SW480 (cell line): ENCODE results near the gene BLTP3B.
A peak's percentile ranks its signal among the peaks of the same experiment; 100 is the strongest.

Experiments
- DNase-seq: peaks from one replicate; pipeline ENCODE4 v3.0.0-alpha.2; 2016; ENCODE audit warnings: low spot score

The BLTP3B gene

GRCh38 chr12:100159391-100160104, 16.9 kb upstream of the BLTP3B start:
- no peak for DNase-seq

GRCh38 chr12:100158535-100158934, 15.9 kb upstream of the BLTP3B start:
- DNase-seq: no peak

- DNase-seq: no peak
Measured at GRCh38 chr12:100157427-100157821, 14.8 kb upstream of the BLTP3B start.

- DNase-seq: no peak
Measured at GRCh38 chr12:100156731-100157426, 14.2 kb upstream of the BLTP3B start.

- peak; percentile 62 for DNase-seq
Measured at GRCh38 chr12:100154474-100155247, 12.0 kb upstream of the BLTP3B start.

- no peak for DNase-seq
Measured at GRCh38 chr12:100153131-100153530, 10.5 kb upstream of the BLTP3B start.

- DNase-seq: no peak
Measured at GRCh38 chr12:100151769-100152168, 9.1 kb upstream of the BLTP3B start.

- DNase-seq: no peak
Measured at GRCh38 chr12:100146252-100146651, 3.6 kb upstream of the BLTP3B start.

GRCh38 chr12:100145643-100146042, 3.0 kb upstream of the BLTP3B start:
- DNase-seq: no peak

GRCh38 chr12:100141998-100142850, 450 bp downstream of the BLTP3B start:
- DNase-seq: peak; percentile 59

GRCh38 chr12:100141666-100141997, 1.0 kb downstream of the BLTP3B start:
- no peak for DNase-seq

- DNase-seq: no peak
Measured at GRCh38 chr12:100138803-100139098, 3.9 kb downstream of the BLTP3B start.

GRCh38 chr12:100138048-100138802, 4.4 kb downstream of the BLTP3B start:
- DNase-seq: peak; percentile 3

- no peak for DNase-seq
Measured at GRCh38 chr12:100133200-100133599, 9.5 kb downstream of the BLTP3B start.

- peak; percentile 20 for DNase-seq
Measured at GRCh38 chr12:100128512-100128908, 14.2 kb downstream of the BLTP3B start.

- no peak for DNase-seq
Measured at GRCh38 chr12:100127766-100128511, 14.7 kb downstream of the BLTP3B start.

- DNase-seq: no peak
Measured at GRCh38 chr12:100123316-100124095, 19.2 kb downstream of the BLTP3B start.

GRCh38 chr12:100120355-100120754, 22.3 kb downstream of the BLTP3B start:
- no peak for DNase-seq

- DNase-seq: no peak
Measured at GRCh38 chr12:100115291-100115690, 27.4 kb downstream of the BLTP3B start.

GRCh38 chr12:100114574-100114973, 28.1 kb downstream of the BLTP3B start:
- no peak for DNase-seq
